DMS53 treated with DMSO at 0.1 percent for 48 hours (cell line): ENCODE data around the gene RREB1.

Experiments
- DNase-seq: peaks from one replicate; lab custom pipeline; 2025; ENCODE audit not compliant: unreplicated experiment; lab: John Stamatoyannopoulos, UW

Gene RREB1

GRCh38 chr6:7100072-7100752 lies 7.5 kb upstream of the RREB1 start:
- DNase-seq = no peak

- no peak for DNase-seq
Measured at GRCh38 chr6:7100753-7101081, 7.0 kb upstream of the RREB1 start.

- DNase-seq = no peak
Measured at GRCh38 chr6:7101290-7101689, 6.5 kb upstream of the RREB1 start.

- DNase-seq = no peak
Measured at GRCh38 chr6:7104752-7105151, 3.0 kb upstream of the RREB1 start.

- DNase-seq = no peak
Measured at GRCh38 chr6:7106215-7106751, 1.5 kb upstream of the RREB1 start.

- peak; percentile 47 for DNase-seq
Measured at GRCh38 chr6:7106752-7107577, 796 bp upstream of the RREB1 start.

GRCh38 chr6:7108196-7108963 lies 619 bp downstream of the RREB1 start:
- peak; percentile 29 for DNase-seq

GRCh38 chr6:7108964-7109836 lies 1.4 kb downstream of the RREB1 start:
- no peak for DNase-seq

- DNase-seq = no peak
Measured at GRCh38 chr6:7110092-7110792, 2.5 kb downstream of the RREB1 start.

- DNase-seq = no peak
Measured at GRCh38 chr6:7111095-7111690, 3.4 kb downstream of the RREB1 start.

GRCh38 chr6:7112171-7112570 lies 4.4 kb downstream of the RREB1 start:
- DNase-seq = no peak

- DNase-seq = peak; percentile 50
Measured at GRCh38 chr6:7112741-7113313, 5.1 kb downstream of the RREB1 start.

- no peak for DNase-seq
Measured at GRCh38 chr6:7114744-7115458, 7.1 kb downstream of the RREB1 start.

GRCh38 chr6:7115543-7116231 lies 7.9 kb downstream of the RREB1 start:
- no peak for DNase-seq

- no peak for DNase-seq
Measured at GRCh38 chr6:7119272-7119801, 11.6 kb downstream of the RREB1 start.

GRCh38 chr6:7121700-7122241 lies 14.0 kb downstream of the RREB1 start:
- no peak for DNase-seq

- no peak for DNase-seq
Measured at GRCh38 chr6:7122684-7123083, 14.9 kb downstream of the RREB1 start.

GRCh38 chr6:7124114-7124513 lies 16.4 kb downstream of the RREB1 start:
- no peak for DNase-seq
